ENCODE data around the gene ACOT7.

The ACOT7 gene

GRCh38 chr1:6302568-6302967, 91.0 kb downstream of the ACOT7 start:
- H3K9me3 ChIP-seq (replicated peaks; ENCODE audit: insufficient read depth, low read length) = no peaks in the 10 kb centered on the region
- no peaks in the 10 kb centered on the region for H4K20me1 ChIP-seq (ENCODE audit: insufficient read depth, low read length)
- H3K9ac ChIP-seq (ENCODE audit: low read length) = no peak overlapping the region
- H3K9me2 ChIP-seq (replicated peaks; ENCODE audit: insufficient read depth, low read length) = no peaks in the 10 kb centered on the region
- H3K27ac ChIP-seq (ENCODE audit: low read length) = no peak overlapping the region
- H3K4me1 ChIP-seq (ENCODE audit: low read length) = no peaks in the 10 kb centered on the region
- no peak overlapping the region for H2AFZ ChIP-seq (ENCODE audit: low read length)
- no peaks in the 10 kb centered on the region for H3F3A ChIP-seq (ENCODE audit: insufficient read depth, low read length)
- no peak overlapping the region for H3K4me2 ChIP-seq (ENCODE audit: low read depth, low read length)
- no peak for DNase-seq
- TF ChIP-seq EZH2 (optimal IDR thresholded peaks at IDR 0.05; ENCODE audit: low read depth, low read length) (no peak), EZH2phosphoT487 (IDR thresholded peaks at IDR 0.05; ENCODE audit: low read length) (no peak), CTCF (IDR thresholded peaks at IDR 0.05; ENCODE audit: low read length) (no peak)
- no peaks in the 10 kb centered on the region for H3K79me2 ChIP-seq (ENCODE audit: low read length)
- no peaks in the 10 kb centered on the region for H3K36me3 ChIP-seq (replicated peaks; ENCODE audit: insufficient read depth, low read length)
- H3K4me3 ChIP-seq (ENCODE audit: low read length) = no peak overlapping the region
- no peaks in the 10 kb centered on the region for H3K27me3 ChIP-seq (replicated peaks; ENCODE audit: insufficient read depth, low read length)

- H3K27ac ChIP-seq (ENCODE audit: low read length) = no peak overlapping the region
- H4K20me1 ChIP-seq (ENCODE audit: insufficient read depth, low read length) = no peaks in the 10 kb centered on the region
- H3K4me3 ChIP-seq (ENCODE audit: low read length) = no peak overlapping the region
- H3K9me2 ChIP-seq (replicated peaks; ENCODE audit: insufficient read depth, low read length) = no peaks in the 10 kb centered on the region
- no peak for DNase-seq
- no peaks in the 10 kb centered on the region for H3K9me3 ChIP-seq (replicated peaks; ENCODE audit: insufficient read depth, low read length)
- H3K4me2 ChIP-seq (ENCODE audit: low read depth, low read length) = no peak overlapping the region
- H3K9ac ChIP-seq (ENCODE audit: low read length) = no peak overlapping the region
- no peaks in the 10 kb centered on the region for H3K36me3 ChIP-seq (replicated peaks; ENCODE audit: insufficient read depth, low read length)
- no peaks in the 10 kb centered on the region for H3K79me2 ChIP-seq (ENCODE audit: low read length)
- H3K4me1 ChIP-seq (ENCODE audit: low read length) = no peaks in the 10 kb centered on the region
- H2AFZ ChIP-seq (ENCODE audit: low read length) = no peak overlapping the region
- no peaks in the 10 kb centered on the region for H3K27me3 ChIP-seq (replicated peaks; ENCODE audit: insufficient read depth, low read length)
- TF ChIP-seq EZH2phosphoT487 (IDR thresholded peaks at IDR 0.05; ENCODE audit: low read length) (no peak), EZH2 (optimal IDR thresholded peaks at IDR 0.05; ENCODE audit: low read depth, low read length) (no peak), CTCF (IDR thresholded peaks at IDR 0.05; ENCODE audit: low read length) (no peak)
- no peaks in the 10 kb centered on the region for H3F3A ChIP-seq (ENCODE audit: insufficient read depth, low read length)
Observed at GRCh38 chr1:6301526-6301925, 92.0 kb downstream of the ACOT7 start.

GRCh38 chr1:6300342-6301048, 93.1 kb downstream of the ACOT7 start:
- no peak for DNase-seq
- H3K4me1 ChIP-seq (ENCODE audit: low read length) = no peaks in the 10 kb centered on the region
- no peak overlapping the region for H3K27ac ChIP-seq (ENCODE audit: low read length)

More at GRCh38 chr1:6300342-6301048, 93.1 kb downstream of the ACOT7 start:
- Histone ChIP-seq H3K79me2 (ENCODE audit: low read length) (no peaks in the 10 kb centered on the region), H3F3A (ENCODE audit: insufficient read depth, low read length) (no peaks in the 10 kb centered on the region), H2AFZ (ENCODE audit: low read length) (no peak overlapping the region), H3K27me3 (replicated peaks; ENCODE audit: insufficient read depth, low read length) (no peaks in the 10 kb centered on the region), H3K4me3 (ENCODE audit: low read length) (no peak overlapping the region), H3K9me2 (replicated peaks; ENCODE audit: insufficient read depth, low read length) (no peaks in the 10 kb centered on the region), H3K9ac (ENCODE audit: low read length) (no peak overlapping the region), H3K4me2 (ENCODE audit: low read depth, low read length) (no peak overlapping the region), H4K20me1 (ENCODE audit: insufficient read depth, low read length) (no peaks in the 10 kb centered on the region), H3K36me3 (replicated peaks; ENCODE audit: insufficient read depth, low read length) (no peaks in the 10 kb centered on the region), H3K9me3 (replicated peaks; ENCODE audit: insufficient read depth, low read length) (no peaks in the 10 kb centered on the region)
- TF ChIP-seq EZH2phosphoT487 (IDR thresholded peaks at IDR 0.05; ENCODE audit: low read length) (no peak), EZH2 (optimal IDR thresholded peaks at IDR 0.05; ENCODE audit: low read depth, low read length) (no peak), CTCF (IDR thresholded peaks at IDR 0.05; ENCODE audit: low read length) (no peak)
